ENCODE measurements around the gene LFNG. TPM values are rescaled to one million over a fixed set of nuclear protein-coding genes. Genes with fewer than 3 reads are reported as not detected.
A peak's percentile ranks its signal among the peaks of the same experiment; 100 is the strongest.

The LFNG gene
- total and polyA plus RNA-seq, 9 of the 15 experiments (the other 6 are each of a cell fraction or from before 2014, with no cell fraction given), result 0.03 to 0.89 (median 0.25) TPM; not detected in 1

- no peak for TF ChIP-seq MITF (IDR thresholded peaks at IDR 0.05)
- TF ChIP-seq CREB5 (CRISPR knock-in tag; IDR thresholded peaks at IDR 0.05), result no peak
- TF ChIP-seq ZNF395 (CRISPR knock-in tag; IDR thresholded peaks at IDR 0.05), result no peak
- no peak for TF ChIP-seq SETDB1 (IDR thresholded peaks at IDR 0.05; ENCODE audit: low read length)
- TF ChIP-seq HEY1 (CRISPR knock-in tag; IDR thresholded peaks at IDR 0.05; ENCODE audit: borderline replicate concordance), result no peak
- peak; percentile 73 for TF ChIP-seq ZBTB33 (CRISPR knock-in tag; IDR thresholded peaks at IDR 0.05)
- TF ChIP-seq ZBTB11 (CRISPR knock-in tag; IDR thresholded peaks at IDR 0.05), result no peak
- peak; percentile 74 for TF ChIP-seq FOSL1 (tag; conservative IDR thresholded peaks at IDR 0.05)
- no peak for TF ChIP-seq FOXM1 (IDR thresholded peaks at IDR 0.05; ENCODE audit: low read depth)
- TF ChIP-seq FOXM1 (CRISPR knock-in tag; IDR thresholded peaks at IDR 0.05; ENCODE audit: low read depth), result no peak
- TF ChIP-seq CBX2 (IDR thresholded peaks at IDR 0.05; ENCODE audit: insufficient read depth, low read length, poor library complexity, severe bottlenecking), result no peak
- no peak for TF ChIP-seq ATF4 (CRISPR knock-in tag; IDR thresholded peaks at IDR 0.05)
- TF ChIP-seq MTF1 (CRISPR knock-in tag; IDR thresholded peaks at IDR 0.05; ENCODE audit: borderline replicate concordance), result no peak
- no peak for TF ChIP-seq GABPA (tag; conservative IDR thresholded peaks at IDR 0.05; ENCODE audit: low read depth)
- no peak for TF ChIP-seq GATAD2A (IDR thresholded peaks at IDR 0.05)
Observed at GRCh38 chr7:2523941-2524807, 4.6 kb downstream of the LFNG start (continued).
